ENCODE results near the gene MCC. TPM values are rescaled to one million over a fixed set of nuclear protein-coding genes. Genes with fewer than 3 reads are reported as not detected.

The MCC gene
- total RNA-seq, 1 experiment from 2014 or later, result 0.41 TPM

GRCh38 chr5:113054899-113055298 is 433.4 kb downstream of the MCC start:
- no TSS peak for BruUV-seq (replicated peaks)
- no peaks in the 10 kb centered on the region for H3K9me3 ChIP-seq (ENCODE audit: control insufficient read depth, insufficient read depth, low read depth, low read length)
- DNase-seq (ENCODE audit: low read depth, low spot score) (no peak), ATAC-seq (no peak)
- POLR2A ChIA-PET, result no interaction called here
- no peak overlapping the region for H3K27ac ChIP-seq (ENCODE audit: low read length)
- intact Hi-C loops (cut with micrococcal nuclease; ENCODE audit: unreplicated experiment) (loop anchor here (10.0 kb wide), 1 partner anchor 150 kb away; no protein-coding TSS in a partner anchor), in situ Hi-C loops (cut with HindIII; ENCODE audit: low pct_unique_long_range_greater_than_20kb, low sequenced_read_pairs) (no loop called here)
- no peaks in the 10 kb centered on the region for H3K27me3 ChIP-seq (ENCODE audit: control insufficient read depth, insufficient read depth, low read length)
- H3K4me1 ChIP-seq (ENCODE audit: control insufficient read depth, insufficient read depth, low read length), result no peaks in the 10 kb centered on the region
- no peak for TF ChIP-seq POLR2AphosphoS5 (IDR thresholded peaks at IDR 0.05; ENCODE audit: low read depth, low read length)
- TF ChIP-seq REST (IDR thresholded peaks at IDR 0.05; ENCODE audit: insufficient read depth in 1 of 2, low read depth in 2 of 2, low read length in 1 of 2), result no peak
- no peak for TF ChIP-seq CTCF (IDR thresholded peaks at IDR 0.05)
- TF ChIP-seq TCF7L2 (IDR thresholded peaks at IDR 0.05; ENCODE audit: low read depth, low read length), result no peak
- no peaks in the 10 kb centered on the region for H3K36me3 ChIP-seq (ENCODE audit: control insufficient read depth, insufficient read depth, low read length)
- CTCF ChIA-PET, result no interaction called here
- no peak overlapping the region for H3K4me3 ChIP-seq (ENCODE audit: low read depth in 2 of 2, low read length in 2 of 2)

GRCh38 chr5:113053511-113053995 is 434.7 kb downstream of the MCC start:
- ChIA-PET POLR2A (no interaction called here), CTCF (no interaction called here)
- Histone ChIP-seq H3K4me3 (ENCODE audit: low read depth in 2 of 2, low read length in 2 of 2) (no peak overlapping the region), H3K27ac (ENCODE audit: low read length) (no peak overlapping the region), H3K27me3 (ENCODE audit: control insufficient read depth, insufficient read depth, low read length) (no peaks in the 10 kb centered on the region), H3K4me1 (ENCODE audit: control insufficient read depth, insufficient read depth, low read length) (no peaks in the 10 kb centered on the region), H3K9me3 (ENCODE audit: control insufficient read depth, insufficient read depth, low read depth, low read length) (no peaks in the 10 kb centered on the region), H3K36me3 (ENCODE audit: control insufficient read depth, insufficient read depth, low read length) (no peaks in the 10 kb centered on the region)
- BruUV-seq (replicated peaks), result no TSS peak
- no peak for TF ChIP-seq SIN3A (IDR thresholded peaks at IDR 0.05; ENCODE audit: borderline replicate concordance, insufficient read depth, low read depth, low read length)
- TF ChIP-seq TCF7L2 (IDR thresholded peaks at IDR 0.05; ENCODE audit: low read depth, low read length), result no peak
- TF ChIP-seq REST (IDR thresholded peaks at IDR 0.05; ENCODE audit: insufficient read depth in 1 of 2, low read depth in 2 of 2, low read length in 1 of 2), result no peak
- TF ChIP-seq CTCF (IDR thresholded peaks at IDR 0.05), result no peak
- TF ChIP-seq POLR2AphosphoS5 (IDR thresholded peaks at IDR 0.05; ENCODE audit: low read depth, low read length), result no peak
- DNase-seq (ENCODE audit: low read depth, low spot score), result no peak
- in situ Hi-C loops (cut with HindIII; ENCODE audit: low pct_unique_long_range_greater_than_20kb, low sequenced_read_pairs), result no loop called here
- ATAC-seq, result no peak
- intact Hi-C loops (cut with micrococcal nuclease; ENCODE audit: unreplicated experiment), result loop anchor here (10.0 kb wide), 1 partner anchor 151 kb away; no protein-coding TSS in a partner anchor

Measured in Panc1 (cell line).